ENCODE data around the gene PDPN. TPM values are rescaled to one million over a fixed set of nuclear protein-coding genes. Genes with fewer than 3 reads are reported as not detected.

PDPN gene
- total RNA-seq, 1 experiment from 2014 or later: not detected

DNA sequence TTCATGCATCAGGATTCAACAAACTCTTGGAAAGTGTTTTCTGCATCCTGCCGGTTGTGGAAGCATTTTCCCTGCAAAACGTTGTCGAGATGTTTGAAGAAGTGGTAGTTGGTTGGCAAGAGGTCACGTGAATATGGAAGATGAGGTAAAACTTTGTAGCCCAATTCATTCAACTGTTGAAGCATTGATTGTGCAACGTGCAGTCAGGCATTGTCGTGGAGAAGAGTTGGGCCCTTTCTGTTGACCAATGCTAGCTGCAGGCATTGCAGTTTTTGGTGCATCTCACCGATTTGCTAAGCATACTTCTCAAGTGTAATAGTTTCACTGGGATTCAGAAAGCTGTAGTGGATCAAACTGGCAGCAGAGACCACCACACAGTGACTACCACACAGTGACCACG, 59.4 kb downstream of the PDPN start:
- H3F3A ChIP-seq (ENCODE audit: insufficient read depth, low read depth): no peaks in the 10 kb centered on the region

DNA sequence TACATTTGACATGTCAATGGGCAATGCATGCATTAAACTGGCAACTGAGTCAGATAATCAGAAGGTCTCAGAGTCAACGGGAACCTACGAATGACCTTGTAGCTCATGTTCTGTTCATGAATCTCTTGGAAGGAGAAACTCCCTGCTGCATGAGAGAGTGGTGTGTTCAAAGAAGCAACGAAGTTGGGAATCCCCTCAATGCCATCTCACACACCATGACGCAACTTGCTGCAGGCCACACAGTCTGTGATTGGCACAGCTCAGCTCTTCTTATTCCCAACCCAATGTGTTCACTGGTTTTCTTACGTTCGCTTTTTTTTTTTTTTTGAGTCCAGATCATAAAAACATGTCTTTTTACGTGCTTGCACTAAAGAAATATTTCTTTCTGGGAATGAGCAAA, 62.9 kb downstream of the PDPN start:
- Histone ChIP-seq H3K4me2 (no peak overlapping the region), H3K27ac (no peak overlapping the region), H3K27me3 (ENCODE audit: insufficient read depth, low read depth) (peaks cover 13% of the 10 kb centered on the region; the same call in 1 of the 2 replicates), H3K4me1 (replicated peaks; ENCODE audit: insufficient read depth) (no peaks in the 10 kb centered on the region), H2AFZ (no peak overlapping the region), H3K4me3 (no peak overlapping the region), H4K20me1 (ENCODE audit: insufficient read depth) (no peaks in the 10 kb centered on the region), H3K9me2 (ENCODE audit: insufficient read depth) (no peaks in the 10 kb centered on the region), H3K79me2 (ENCODE audit: low read depth) (no peaks in the 10 kb centered on the region), H3F3A (ENCODE audit: insufficient read depth, low read depth) (no peaks in the 10 kb centered on the region), H3K9me3 (ENCODE audit: insufficient read depth, low read depth) (no peaks in the 10 kb centered on the region), H3K36me3 (ENCODE audit: low read depth) (no peaks in the 10 kb centered on the region)
- DNase-seq: no peak
- intact Hi-C loops (cut with micrococcal nuclease; ENCODE audit: unreplicated experiment): no loop called here
- no TSS peak for BruUV-seq (replicated peaks)
- TF ChIP-seq EZH2 (IDR thresholded peaks at IDR 0.05; ENCODE audit: low read depth): no peak
- TF ChIP-seq, protein P1, sequence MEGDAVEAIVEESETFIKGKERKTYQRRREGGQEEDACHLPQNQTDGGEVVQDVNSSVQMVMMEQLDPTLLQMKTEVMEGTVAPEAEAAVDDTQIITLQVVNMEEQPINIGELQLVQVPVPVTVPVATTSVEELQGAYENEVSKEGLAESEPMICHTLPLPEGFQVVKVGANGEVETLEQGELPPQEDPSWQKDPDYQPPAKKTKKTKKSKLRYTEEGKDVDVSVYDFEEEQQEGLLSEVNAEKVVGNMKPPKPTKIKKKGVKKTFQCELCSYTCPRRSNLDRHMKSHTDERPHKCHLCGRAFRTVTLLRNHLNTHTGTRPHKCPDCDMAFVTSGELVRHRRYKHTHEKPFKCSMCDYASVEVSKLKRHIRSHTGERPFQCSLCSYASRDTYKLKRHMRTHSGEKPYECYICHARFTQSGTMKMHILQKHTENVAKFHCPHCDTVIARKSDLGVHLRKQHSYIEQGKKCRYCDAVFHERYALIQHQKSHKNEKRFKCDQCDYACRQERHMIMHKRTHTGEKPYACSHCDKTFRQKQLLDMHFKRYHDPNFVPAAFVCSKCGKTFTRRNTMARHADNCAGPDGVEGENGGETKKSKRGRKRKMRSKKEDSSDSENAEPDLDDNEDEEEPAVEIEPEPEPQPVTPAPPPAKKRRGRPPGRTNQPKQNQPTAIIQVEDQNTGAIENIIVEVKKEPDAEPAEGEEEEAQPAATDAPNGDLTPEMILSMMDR (conservative IDR thresholded peaks at IDR 0.05): no peak
- CTCF ChIA-PET: no interaction called here
- POLR2A ChIA-PET (ENCODE audit: unreplicated experiment): no interaction called here

More for the DNA sequence above, 59.4 kb downstream of the PDPN start:
- POLR2A ChIA-PET (ENCODE audit: unreplicated experiment): no interaction called here
- no peak overlapping the region for H2AFZ ChIP-seq
- no peaks in the 10 kb centered on the region for H3K9me2 ChIP-seq (ENCODE audit: insufficient read depth)
- no peaks in the 10 kb centered on the region for H3K36me3 ChIP-seq (ENCODE audit: low read depth)
- no peaks in the 10 kb centered on the region for H4K20me1 ChIP-seq (ENCODE audit: insufficient read depth)
- H3K27ac ChIP-seq: no peak overlapping the region
- intact Hi-C loops (cut with micrococcal nuclease; ENCODE audit: unreplicated experiment): no loop called here
- H3K9me3 ChIP-seq (ENCODE audit: insufficient read depth, low read depth): no peaks in the 10 kb centered on the region
- peaks cover 11% of the 10 kb centered on the region; the same call in 1 of the 2 replicates for H3K27me3 ChIP-seq (ENCODE audit: insufficient read depth, low read depth)
- no peak overlapping the region for H3K4me3 ChIP-seq
- CTCF ChIA-PET: no interaction called here
- DNase-seq: no peak
- no TSS peak for BruUV-seq (replicated peaks)
- no peaks in the 10 kb centered on the region for H3K79me2 ChIP-seq (ENCODE audit: low read depth)
- no peaks in the 10 kb centered on the region for H3K4me1 ChIP-seq (replicated peaks; ENCODE audit: insufficient read depth)
- H3K4me2 ChIP-seq: no peak overlapping the region
- TF ChIP-seq, protein P1 (conservative IDR thresholded peaks at IDR 0.05): no peak
- TF ChIP-seq EZH2 (IDR thresholded peaks at IDR 0.05; ENCODE audit: low read depth): no peak

DNA sequence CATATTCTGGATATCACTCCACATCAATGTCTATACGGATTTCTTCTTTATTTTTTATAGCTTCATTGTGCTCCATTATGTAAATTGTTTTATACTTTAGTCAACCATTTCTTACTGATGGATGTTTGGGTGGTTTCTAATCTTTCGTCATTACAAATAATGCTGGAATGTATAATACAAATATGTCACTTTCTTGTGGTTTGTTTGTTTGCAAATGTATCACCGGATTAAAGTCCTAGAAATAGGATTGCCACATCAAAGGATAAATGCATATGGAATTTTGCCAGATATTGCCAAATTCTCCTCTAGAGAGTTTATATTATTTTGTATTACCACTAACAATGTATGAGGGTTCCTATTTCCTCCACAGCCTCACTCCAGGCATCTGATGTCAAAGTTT, 67.6 kb downstream of the PDPN start:
- Histone ChIP-seq H3K9me2 (ENCODE audit: insufficient read depth) (no peaks in the 10 kb centered on the region), H3K4me1 (replicated peaks; ENCODE audit: insufficient read depth) (no peaks in the 10 kb centered on the region), H3K9me3 (ENCODE audit: insufficient read depth, low read depth) (no peaks in the 10 kb centered on the region), H3K79me2 (ENCODE audit: low read depth) (no peaks in the 10 kb centered on the region), H3K27ac (no peak overlapping the region), H3K4me2 (no peak overlapping the region), H3K36me3 (ENCODE audit: low read depth) (no peaks in the 10 kb centered on the region), H2AFZ (no peak overlapping the region), H3K4me3 (no peak overlapping the region), H4K20me1 (ENCODE audit: insufficient read depth) (no peaks in the 10 kb centered on the region), H3K27me3 (ENCODE audit: insufficient read depth, low read depth) (peaks cover 2% of the 10 kb centered on the region; the same call in 1 of the 2 replicates), H3F3A (ENCODE audit: insufficient read depth, low read depth) (no peaks in the 10 kb centered on the region)
- ChIA-PET CTCF (no interaction called here), POLR2A (ENCODE audit: unreplicated experiment) (no interaction called here)
- DNase-seq: peak in 1 of 2 experiments; percentile 60
- intact Hi-C loops (cut with micrococcal nuclease; ENCODE audit: unreplicated experiment): no loop called here
- BruUV-seq (replicated peaks): no TSS peak
- TF ChIP-seq, protein P1 (conservative IDR thresholded peaks at IDR 0.05): no peak
- TF ChIP-seq EZH2 (IDR thresholded peaks at IDR 0.05; ENCODE audit: low read depth): no peak

Measured in PC-9 (cell line).